ENCODE results near the gene TMEM182.

- no peak for TF ChIP-seq CTCF (IDR thresholded peaks at IDR 0.05)
- TF ChIP-seq POLR2A (IDR thresholded peaks at IDR 0.05), result no peak
These were observed 47.7 kb downstream of the TMEM182 start for GRCh38 chr2:102809291-102810189.
